ENCODE results near the gene CREB3. TPM values are rescaled to one million over a fixed set of nuclear protein-coding genes. Genes with fewer than 3 reads are reported as not detected.

Gene CREB3
- total RNA-seq = 33.7 and 42.5 TPM in 2 replicates

GRCh38 chr9:35732185-35732799 lies at the start of gene CREB3, which contains the start of gene TLN1:
CREB3 (plus strand) TSS chr9:35732666; CDS start chr9:35732773, 107 bp downstream.
TLN1 (minus strand) TSS chr9:35732195; CDS start chr9:35725694, 6,501 bp downstream.

GRCh38 chr9:35689542-35690293 lies 42.7 kb upstream of the CREB3 start, which contains the start of gene TPM2:
TPM2 (minus strand) TSS chr9:35689925; CDS start chr9:35689817, 108 bp downstream.

GRCh38 chr9:35748858-35749514 lies 16.5 kb downstream of the CREB3 start, which contains the start of the genes GBA2 and RGP1:
GBA2 (minus strand) TSS chr9:35749228; CDS start chr9:35748704, 524 bp downstream.
RGP1 (plus strand) TSS chr9:35749287; CDS start chr9:35749756, 469 bp downstream.

GRCh38 chr9:35754264-35754663 lies 21.8 kb downstream of the CREB3 start, which contains the start of gene MSMP:
MSMP (minus strand) TSS chr9:35754276; CDS start chr9:35754129, 147 bp downstream.

Other genes starting within 250 kb of the CREB3 start
- 5.2 and 10.1 TPM in 2 replicates for gene RUSC2, start 242.6 kb upstream of the CREB3 start, total RNA-seq
- gene TESK1, start 127.4 kb upstream of the CREB3 start, total RNA-seq = 4.6 and 5.7 TPM in 2 replicates
- 0.09 and 0.11 TPM in 2 replicates for gene CD72, start 114.3 kb upstream of the CREB3 start, total RNA-seq
- not detected in 2 replicates for gene SIT1, start 81.7 kb upstream of the CREB3 start, total RNA-seq
- 120,014 and 177,404 TPM in 2 replicates for gene RMRP, start 74.6 kb upstream of the CREB3 start, total RNA-seq
- 11.4 and 15.2 TPM in 2 replicates for gene CCDC107, start 74.4 kb upstream of the CREB3 start, total RNA-seq
- gene ARHGEF39, start 67.5 kb upstream of the CREB3 start, total RNA-seq = 0.17 and 0.33 TPM in 2 replicates
- gene CA9, start 58.7 kb upstream of the CREB3 start, total RNA-seq = 0.09 TPM in 1 of 2 replicates, not detected in the other
- 5.7 and 12.2 TPM in 2 replicates for gene TPM2, start 42.7 kb upstream of the CREB3 start, total RNA-seq
- gene TLN1, start 471 bp upstream of the CREB3 start, total RNA-seq = 252 and 274 TPM in 2 replicates
- gene GBA2, start 16.6 kb downstream of the CREB3 start, total RNA-seq = 41.3 and 66.4 TPM in 2 replicates
- 9.5 and 13.0 TPM in 2 replicates for gene RGP1, start 16.6 kb downstream of the CREB3 start, total RNA-seq
- 39.4 and 57.2 TPM in 2 replicates for gene MSMP, start 21.6 kb downstream of the CREB3 start, total RNA-seq
- gene NPR2, start 58.9 kb downstream of the CREB3 start, total RNA-seq = 0.43 and 0.98 TPM in 2 replicates
- not detected in 2 replicates for gene SPAG8, start 79.6 kb downstream of the CREB3 start, total RNA-seq
- 4.6 and 5.7 TPM in 2 replicates for gene HINT2, start 82.4 kb downstream of the CREB3 start, total RNA-seq
- not detected in 2 replicates for gene FAM221B, start 96.1 kb downstream of the CREB3 start, total RNA-seq
- gene TMEM8B, start 96.6 kb downstream of the CREB3 start, total RNA-seq = 0.11 and 0.17 TPM in 2 replicates
- not detected in 2 replicates for gene OR13J1, start 137.7 kb downstream of the CREB3 start, total RNA-seq
- 0.43 and 0.98 TPM in 2 replicates for gene HRCT1, start 173.5 kb downstream of the CREB3 start, total RNA-seq
- gene SPAAR, start 176.8 kb downstream of the CREB3 start, total RNA-seq = 1.0 and 1.4 TPM in 2 replicates
- not detected in 2 replicates for gene OR2S2, start 225.5 kb downstream of the CREB3 start, total RNA-seq